ENCODE results near the gene COLQ. TPM values are rescaled to one million over a fixed set of nuclear protein-coding genes. Genes with fewer than 3 reads are reported as not detected.
A peak's percentile ranks its signal among the peaks of the same experiment; 100 is the strongest.

The COLQ gene
- total RNA-seq, 1 donor from 2014 or later = 1.3 TPM

- DNase-seq (ENCODE audit: low spot score) = no peak
- no peak for ATAC-seq
These were observed 518 bp downstream of the COLQ start for GRCh38 chr3:15520804-15521572.

- no peak for DNase-seq (ENCODE audit: low spot score)
- ATAC-seq = no peak
These were observed 1.3 kb downstream of the COLQ start for GRCh38 chr3:15520185-15520584.

GRCh38 chr3:15519096-15519495, 2.4 kb downstream of the COLQ start:
- ATAC-seq (peak; percentile 62), DNase-seq (ENCODE audit: low spot score) (peak; percentile 48)

GRCh38 chr3:15514663-15515340, 6.7 kb downstream of the COLQ start:
- no peak for DNase-seq (ENCODE audit: low spot score)
- ATAC-seq = no peak

GRCh38 chr3:15513810-15514662, 7.5 kb downstream of the COLQ start:
- no peak for DNase-seq (ENCODE audit: low spot score)
- peak; percentile 65 for ATAC-seq

GRCh38 chr3:15513116-15513515, 8.4 kb downstream of the COLQ start:
- DNase-seq (ENCODE audit: low spot score) = no peak
- no peak for ATAC-seq

- DNase-seq (ENCODE audit: low spot score) (no peak), ATAC-seq (no peak)
These were observed 9.3 kb downstream of the COLQ start for GRCh38 chr3:15512166-15512565.

- no peak for ATAC-seq
- DNase-seq (ENCODE audit: low spot score) = no peak
These were observed 10.3 kb downstream of the COLQ start for GRCh38 chr3:15511156-15511555.

GRCh38 chr3:15510493-15510892, 11.0 kb downstream of the COLQ start:
- DNase-seq (ENCODE audit: low spot score) = no peak
- no peak for ATAC-seq

GRCh38 chr3:15506571-15506970, 14.9 kb downstream of the COLQ start:
- DNase-seq (ENCODE audit: low spot score) (no peak), ATAC-seq (no peak)

- ATAC-seq = no peak
- DNase-seq (ENCODE audit: low spot score) = no peak
These were observed 15.9 kb downstream of the COLQ start for GRCh38 chr3:15505479-15506165.

- ATAC-seq (no peak), DNase-seq (ENCODE audit: low spot score) (no peak)
These were observed 18.9 kb downstream of the COLQ start for GRCh38 chr3:15502616-15503015.

- ATAC-seq (no peak), DNase-seq (ENCODE audit: low spot score) (no peak)
These were observed 20.4 kb downstream of the COLQ start for GRCh38 chr3:15501126-15501525.

- DNase-seq (ENCODE audit: low spot score) (no peak), ATAC-seq (no peak)
These were observed 21.3 kb downstream of the COLQ start for GRCh38 chr3:15500107-15500724.

GRCh38 chr3:15499536-15499935, 22.0 kb downstream of the COLQ start:
- DNase-seq (ENCODE audit: low spot score) = no peak
- no peak for ATAC-seq

- ATAC-seq (no peak), DNase-seq (ENCODE audit: low spot score) (no peak)
These were observed 22.9 kb downstream of the COLQ start for GRCh38 chr3:15498431-15499214.

GRCh38 chr3:15497964-15498363, 23.5 kb downstream of the COLQ start:
- DNase-seq (ENCODE audit: low spot score) (no peak), ATAC-seq (no peak)

GRCh38 chr3:15496341-15496664, 25.2 kb downstream of the COLQ start:
- DNase-seq (ENCODE audit: low spot score) (no peak), ATAC-seq (no peak)

GRCh38 chr3:15495461-15496340, 25.8 kb downstream of the COLQ start:
- no peak for ATAC-seq
- DNase-seq (ENCODE audit: low spot score) = no peak

Measured in left lobe of liver (tissue), 2 donors.